HG03571 (cell line): ENCODE measurements around the gene INSC.
A peak's percentile ranks its signal among the peaks of the same experiment; 100 is the strongest.

Source experiments
- ATAC-seq: cut with Tn5 transposase; IDR thresholded peaks from one replicate; pipeline ENCODE4 v1.9.1; 2021; ENCODE audit not compliant: unreplicated experiment

The INSC gene

DNA sequence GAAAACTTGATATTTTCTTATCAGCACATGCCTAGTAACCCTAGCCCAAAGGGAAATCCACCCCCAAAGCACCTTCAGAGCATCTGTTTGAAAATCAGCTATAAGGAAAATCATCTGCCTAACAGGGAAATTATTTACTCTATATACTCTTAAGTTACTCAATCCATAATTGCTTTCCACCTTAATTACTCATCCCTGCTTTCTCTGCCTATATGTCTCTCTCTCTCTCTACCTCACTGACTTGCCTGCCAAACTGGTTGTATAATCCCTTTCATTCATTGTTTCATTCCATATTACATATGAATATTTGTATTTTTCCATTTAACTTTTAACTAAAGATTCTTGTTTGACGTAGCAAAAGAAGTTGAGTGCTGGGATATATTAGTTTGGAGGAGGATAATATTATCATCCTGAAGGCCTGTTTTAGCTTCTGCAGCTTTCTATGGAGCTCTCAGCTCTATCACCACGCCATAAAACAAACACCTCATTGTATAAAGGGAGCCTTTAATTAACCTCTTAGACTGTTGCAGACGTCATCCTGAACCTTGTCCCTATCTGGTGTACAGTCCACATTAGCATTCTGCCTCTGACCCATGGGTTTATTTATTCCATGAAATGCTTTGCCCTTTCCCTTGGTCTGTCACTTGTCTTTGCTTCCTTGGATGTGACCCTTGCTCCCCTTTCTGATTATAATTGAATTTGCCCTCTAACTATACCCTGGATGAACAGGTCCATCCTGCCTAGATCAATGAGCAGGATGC, 98.9 kb downstream of the INSC start:
- ATAC-seq = no peak

- ATAC-seq = no peak
Measured at GRCh38 chr11:15215005-15215404, 100.3 kb downstream of the INSC start.

DNA sequence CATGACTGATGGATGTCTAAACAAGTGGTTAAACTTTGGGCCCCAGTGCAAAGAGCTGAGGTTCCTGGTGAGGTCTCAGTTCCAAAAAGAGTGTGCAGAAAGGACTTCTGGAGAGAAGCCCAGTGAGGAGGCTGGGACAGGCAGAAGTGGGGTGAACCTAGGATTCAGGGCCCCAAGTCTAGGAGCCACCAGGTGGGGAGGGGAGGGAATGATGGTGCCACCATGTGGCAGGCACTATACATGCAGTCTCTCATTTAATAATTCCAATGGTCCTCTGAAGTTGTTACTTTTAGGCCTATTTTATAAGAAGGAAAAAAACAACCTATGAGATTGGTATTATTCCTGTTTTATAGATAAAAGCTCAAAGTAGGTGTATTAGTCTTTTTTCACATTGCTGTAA, 102.0 kb downstream of the INSC start:
- no peak for ATAC-seq

GRCh38 chr11:15217416-15217815, 102.7 kb downstream of the INSC start:
- ATAC-seq = no peak

DNA sequence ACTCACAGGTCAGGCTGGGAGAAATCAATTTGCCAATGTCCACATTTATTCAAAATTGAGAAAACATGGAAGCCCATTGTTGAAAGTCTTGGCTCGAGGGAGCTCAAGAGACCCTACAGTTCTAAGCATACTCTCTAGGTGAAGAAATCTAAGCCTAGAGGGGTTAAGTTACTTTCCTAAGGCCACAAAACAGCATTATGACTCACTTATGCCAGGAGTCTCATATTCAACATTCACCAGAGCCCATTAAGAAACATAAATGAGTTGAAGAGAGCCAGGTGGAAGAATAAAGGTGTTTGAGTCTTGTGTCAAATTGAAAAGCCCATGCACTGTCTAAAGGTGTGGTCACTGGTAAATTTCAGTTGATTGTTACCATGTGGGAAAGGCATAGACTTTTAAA, 108.1 kb downstream of the INSC start:
- no peak for ATAC-seq

DNA sequence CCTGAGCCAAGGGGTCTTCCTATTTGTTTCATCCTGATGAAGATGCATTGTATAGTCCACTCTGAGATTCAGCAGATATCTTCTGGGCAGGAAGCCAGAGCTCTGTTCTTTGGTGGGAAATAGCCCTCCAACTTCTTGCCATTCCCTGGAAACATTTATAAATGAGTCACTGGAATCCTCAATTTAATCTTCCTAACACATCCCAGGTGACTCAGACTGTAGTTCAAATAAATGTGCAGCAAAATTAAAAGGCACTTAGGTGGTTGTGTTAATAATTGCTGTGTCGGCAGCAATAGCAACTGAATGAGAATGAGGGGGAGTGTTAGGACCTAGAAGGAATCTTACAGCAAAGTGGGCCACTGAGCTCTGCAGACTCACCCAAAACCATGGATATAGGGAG, 108.6 kb downstream of the INSC start:
- no peak for ATAC-seq

GRCh38 chr11:15224466-15224865, 109.7 kb downstream of the INSC start:
- ATAC-seq = no peak

DNA sequence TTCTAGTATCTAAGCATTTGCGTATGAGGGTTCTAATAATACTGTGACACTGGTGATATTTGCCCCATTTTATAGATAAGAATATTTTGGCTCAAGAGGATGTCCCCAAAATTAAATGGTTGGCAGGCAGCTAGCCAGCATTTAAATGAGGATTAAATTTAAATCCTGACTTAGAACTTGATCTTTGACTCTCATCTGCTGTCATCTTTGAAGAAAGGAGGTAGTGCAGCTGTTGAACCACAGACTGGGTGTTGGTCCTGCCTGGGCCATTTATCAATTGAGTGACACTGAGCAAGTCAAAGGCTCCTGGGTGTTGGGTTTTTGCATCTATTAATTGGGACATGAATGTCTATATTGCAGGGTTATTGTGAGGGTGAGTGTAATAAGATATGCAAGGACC, 112.3 kb downstream of the INSC start:
- no peak for ATAC-seq

- ATAC-seq = no peak
Measured at GRCh38 chr11:15228331-15228849, 113.7 kb downstream of the INSC start.

DNA sequence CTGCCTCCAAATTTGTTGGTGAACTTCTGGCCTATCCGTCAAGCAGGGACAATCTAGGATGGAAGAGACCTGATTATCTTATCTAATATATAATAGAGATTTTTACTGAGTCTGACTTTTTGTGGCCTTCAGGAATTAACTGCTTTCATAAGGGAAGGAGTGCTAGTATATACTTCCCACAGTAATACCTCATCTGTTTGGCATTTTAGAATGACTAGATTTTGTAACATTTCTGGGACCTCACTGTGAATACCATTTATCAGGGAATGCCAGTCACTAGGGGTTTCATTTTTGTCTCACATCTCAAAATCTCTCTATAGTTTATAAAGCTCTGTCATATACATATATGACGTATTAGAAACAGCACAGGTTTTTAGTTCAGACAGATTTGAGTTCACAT, 114.3 kb downstream of the INSC start:
- no peak for ATAC-seq

GRCh38 chr11:15232496-15232895, 117.8 kb downstream of the INSC start:
- ATAC-seq = no peak

GRCh38 chr11:15233371-15234165, 118.8 kb downstream of the INSC start:
- no peak for ATAC-seq

DNA sequence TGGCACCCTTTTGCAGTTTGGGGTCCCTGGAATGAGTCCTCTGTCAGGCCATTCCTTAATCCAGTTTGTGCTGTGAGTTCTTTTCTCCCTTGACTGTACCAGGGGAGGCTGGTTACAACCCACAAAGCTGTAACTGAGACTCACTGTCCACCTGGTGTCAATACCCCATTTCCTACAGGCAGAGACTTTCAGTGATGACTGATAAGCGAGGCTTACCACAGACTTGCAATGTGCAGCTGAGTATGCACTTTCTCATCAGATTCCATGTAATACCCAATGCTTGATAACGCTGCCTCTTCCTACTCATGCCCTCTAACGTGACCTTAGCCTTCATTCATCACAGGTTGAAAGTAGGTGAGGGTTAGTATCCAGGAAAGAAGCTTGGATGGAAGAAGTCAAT, 120.1 kb downstream of the INSC start:
- no peak for ATAC-seq

GRCh38 chr11:15236559-15236958, 121.8 kb downstream of the INSC start:
- ATAC-seq = no peak

DNA sequence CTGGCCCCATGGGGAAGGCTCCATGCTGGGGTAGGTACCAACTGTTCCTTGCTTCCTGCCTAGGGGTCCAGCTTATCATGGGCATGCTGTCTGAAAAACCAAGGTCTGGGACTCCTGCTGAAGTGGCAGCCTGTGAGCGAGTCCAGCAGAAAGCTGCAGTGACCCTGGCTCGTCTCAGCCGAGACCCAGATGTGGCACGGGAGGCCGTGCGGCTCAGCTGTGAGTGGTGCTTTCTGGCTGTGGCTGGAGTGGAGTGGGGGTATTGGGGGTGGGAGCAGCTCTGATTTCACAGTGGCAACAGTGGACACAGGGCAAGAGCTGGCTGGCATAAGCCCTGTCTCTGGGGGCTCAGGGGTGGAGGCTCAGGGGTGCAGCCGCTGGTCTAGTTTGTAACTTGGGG, 124.1 kb downstream of the INSC start:
- ATAC-seq = no peak

DNA sequence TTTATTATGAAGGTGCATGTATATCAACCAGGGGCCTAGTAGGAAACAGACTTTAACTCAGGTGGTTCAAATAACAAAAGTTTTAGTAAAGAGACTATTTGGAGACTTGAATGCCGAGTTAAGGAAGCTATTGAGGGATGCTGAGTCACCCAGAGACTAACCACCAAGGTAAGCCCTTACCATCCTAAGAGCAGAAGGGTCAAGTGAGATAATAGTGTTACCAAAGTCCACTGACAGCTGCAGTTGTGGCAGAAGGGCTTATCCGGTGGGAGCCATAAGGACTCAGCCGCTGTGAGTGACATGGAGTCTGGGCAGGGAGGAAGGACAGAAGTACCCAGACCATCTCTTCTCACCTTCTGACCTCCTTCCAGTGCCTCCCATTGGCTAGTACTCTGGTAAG, 134.0 kb downstream of the INSC start:
- ATAC-seq = no peak

- peak; percentile 66 for ATAC-seq
Measured at GRCh38 chr11:15258433-15259165, 143.9 kb downstream of the INSC start.

- ATAC-seq = no peak
Measured at GRCh38 chr11:15266999-15267398, 152.3 kb downstream of the INSC start.

DNA sequence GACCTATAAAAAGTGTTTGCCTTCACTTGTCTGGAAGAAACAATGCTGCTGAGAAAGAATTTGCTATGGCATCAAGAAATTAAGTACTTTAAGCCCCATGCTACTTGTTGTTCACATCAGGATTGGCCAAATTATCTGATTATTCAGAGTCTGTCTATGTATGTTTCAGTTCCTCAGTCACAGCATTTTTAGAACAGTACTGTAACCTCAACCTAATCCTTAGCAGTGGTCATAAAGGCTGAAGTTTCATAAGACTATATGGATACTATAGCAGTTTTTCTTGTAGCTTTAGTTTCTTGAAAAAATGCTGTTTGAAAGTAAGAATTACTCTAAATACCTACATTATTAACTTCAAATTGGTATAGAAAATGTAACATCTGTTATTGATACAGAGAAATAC, 153.9 kb downstream of the INSC start:
- ATAC-seq = no peak

GRCh38 chr11:15275141-15275540, 160.4 kb downstream of the INSC start:
- no peak for ATAC-seq

GRCh38 chr11:15276621-15277020, 161.9 kb downstream of the INSC start:
- no peak for ATAC-seq

GRCh38 chr11:15278128-15278527, 163.4 kb downstream of the INSC start:
- ATAC-seq = no peak
